ENCODE measurements around the gene TMEM183A. TPM values are rescaled to one million over a fixed set of nuclear protein-coding genes. Genes with fewer than 3 reads are reported as not detected.

The TMEM183A gene
- total RNA-seq, 1 donor from 2014 or later = 75.8 TPM

- no peaks in the 10 kb centered on the region for H3K9me3 Mint-ChIP-seq
- no peak for TF ChIP-seq CTCF (conservative IDR thresholded peaks at IDR 0.05)
- DNase-seq (ENCODE audit: extremely low spot score, unreplicated experiment) = no peak
- H3K27ac Mint-ChIP-seq = peak overlapping the region; percentile 87
- peaks cover 18% of the 10 kb centered on the region for H3K27me3 Mint-ChIP-seq
- H3K4me3 Mint-ChIP-seq = peak overlapping the region; percentile 95
- peaks cover 4% of the 10 kb centered on the region for H3K36me3 Mint-ChIP-seq
- peaks cover 18% of the 10 kb centered on the region for H3K4me1 Mint-ChIP-seq (ENCODE audit: unreplicated experiment)
Observed at GRCh38 chr1:202968351-202968750, 38.8 kb upstream of the TMEM183A start.

GRCh38 chr1:202968895-202969295 is 38.3 kb upstream of the TMEM183A start:
- Mint-ChIP-seq H3K9me3 (no peaks in the 10 kb centered on the region), H3K4me3 (peak overlapping the region; percentile 77), H3K27me3 (peaks cover 23% of the 10 kb centered on the region), H3K36me3 (no peaks in the 10 kb centered on the region), H3K4me1 (ENCODE audit: unreplicated experiment) (peaks cover 18% of the 10 kb centered on the region), H3K27ac (peak overlapping the region; percentile 32)
- no peak for DNase-seq (ENCODE audit: extremely low spot score, unreplicated experiment)
- peak; percentile 75 for TF ChIP-seq CTCF (conservative IDR thresholded peaks at IDR 0.05)

- DNase-seq (ENCODE audit: extremely low spot score, unreplicated experiment) = no peak
- no peak for TF ChIP-seq CTCF (conservative IDR thresholded peaks at IDR 0.05)
- H3K27ac Mint-ChIP-seq = no peak overlapping the region
- peaks cover 10% of the 10 kb centered on the region for H3K4me1 Mint-ChIP-seq (ENCODE audit: unreplicated experiment)
- H3K36me3 Mint-ChIP-seq = no peaks in the 10 kb centered on the region
- no peak overlapping the region for H3K4me3 Mint-ChIP-seq
- H3K27me3 Mint-ChIP-seq = peaks cover 43% of the 10 kb centered on the region
- H3K9me3 Mint-ChIP-seq = no peaks in the 10 kb centered on the region
Observed at GRCh38 chr1:202972046-202972445, 35.1 kb upstream of the TMEM183A start.

GRCh38 chr1:202974856-202975255 is 32.3 kb upstream of the TMEM183A start:
- no peak for DNase-seq (ENCODE audit: extremely low spot score, unreplicated experiment)
- Mint-ChIP-seq H3K4me3 (no peak overlapping the region), H3K27me3 (peaks cover 63% of the 10 kb centered on the region), H3K27ac (no peak overlapping the region), H3K9me3 (no peaks in the 10 kb centered on the region), H3K4me1 (ENCODE audit: unreplicated experiment) (no peaks in the 10 kb centered on the region), H3K36me3 (no peaks in the 10 kb centered on the region)
- no peak for TF ChIP-seq CTCF (conservative IDR thresholded peaks at IDR 0.05)

- no peak for TF ChIP-seq CTCF (conservative IDR thresholded peaks at IDR 0.05)
- DNase-seq (ENCODE audit: extremely low spot score, unreplicated experiment) = no peak
- Mint-ChIP-seq H3K27me3 (peaks cover 66% of the 10 kb centered on the region), H3K36me3 (no peaks in the 10 kb centered on the region), H3K4me1 (ENCODE audit: unreplicated experiment) (no peaks in the 10 kb centered on the region), H3K9me3 (no peaks in the 10 kb centered on the region), H3K4me3 (no peak overlapping the region), H3K27ac (no peak overlapping the region)
Observed at GRCh38 chr1:202976633-202977032, 30.5 kb upstream of the TMEM183A start.

- TF ChIP-seq CTCF (conservative IDR thresholded peaks at IDR 0.05) = no peak
- Mint-ChIP-seq H3K4me3 (no peak overlapping the region), H3K9me3 (no peaks in the 10 kb centered on the region), H3K27ac (no peak overlapping the region), H3K36me3 (no peaks in the 10 kb centered on the region), H3K4me1 (ENCODE audit: unreplicated experiment) (no peaks in the 10 kb centered on the region), H3K27me3 (peaks cover 50% of the 10 kb centered on the region)
- no peak for DNase-seq (ENCODE audit: extremely low spot score, unreplicated experiment)
Observed at GRCh38 chr1:202979459-202979858, 27.7 kb upstream of the TMEM183A start.
